ENCODE data around the gene GUCY1B1.

GUCY1B1 gene

GRCh38 chr4:155800685-155801343, 42.0 kb downstream of the GUCY1B1 start:
- DNase-seq: no peak

- DNase-seq: no peak
Observed at GRCh38 chr4:155802190-155802959, 43.6 kb downstream of the GUCY1B1 start.

GRCh38 chr4:155805016-155805415, 46.2 kb downstream of the GUCY1B1 start:
- no peak for DNase-seq

- DNase-seq: no peak
Observed at GRCh38 chr4:155807021-155807420, 48.2 kb downstream of the GUCY1B1 start.

GRCh38 chr4:155809835-155810234, 51.0 kb downstream of the GUCY1B1 start:
- DNase-seq: no peak

- no peak for DNase-seq
Observed at GRCh38 chr4:155811083-155811482, 52.3 kb downstream of the GUCY1B1 start.

- no peak for DNase-seq
Observed at GRCh38 chr4:155818639-155819038, 59.8 kb downstream of the GUCY1B1 start.

- no peak for DNase-seq
Observed at GRCh38 chr4:155819066-155819465, 60.2 kb downstream of the GUCY1B1 start.

- DNase-seq: no peak
Observed at GRCh38 chr4:155820887-155821518, 62.2 kb downstream of the GUCY1B1 start.

GRCh38 chr4:155822572-155822971, 63.8 kb downstream of the GUCY1B1 start:
- no peak for DNase-seq

GRCh38 chr4:155828628-155829027, 69.8 kb downstream of the GUCY1B1 start:
- no peak for DNase-seq

- no peak for DNase-seq
Observed at GRCh38 chr4:155832664-155833063, 73.8 kb downstream of the GUCY1B1 start.

GRCh38 chr4:155837203-155837796, 78.5 kb downstream of the GUCY1B1 start:
- DNase-seq: no peak

GRCh38 chr4:155842080-155842479, 83.3 kb downstream of the GUCY1B1 start:
- no peak for DNase-seq

GRCh38 chr4:155846929-155847328, 88.1 kb downstream of the GUCY1B1 start:
- DNase-seq: no peak

GRCh38 chr4:155849042-155849441, 90.2 kb downstream of the GUCY1B1 start:
- no peak for DNase-seq

- DNase-seq: no peak
Observed at GRCh38 chr4:155853189-155853588, 94.4 kb downstream of the GUCY1B1 start.

GRCh38 chr4:155854582-155855226, 95.9 kb downstream of the GUCY1B1 start:
- no peak for DNase-seq

GRCh38 chr4:155855897-155856296, 97.1 kb downstream of the GUCY1B1 start:
- DNase-seq: no peak

Measured in effector CD4-positive, alpha-beta T cell (primary cell).